GM12875 (cell line): ENCODE results near the gene RCVRN.

Experiments used
- H3K4me3 ChIP-seq: one replicate; pipeline ENCODE4 v1.5.1; 2011; ENCODE audit warnings: low read depth, low read length, control low read depth
- CTCF ChIP-seq: IDR thresholded peaks from 2 replicates; pipeline ENCODE4 v1.5.1; 2011; ENCODE audit warnings: low read depth, mild to moderate bottlenecking, control low read depth, inconsistent platforms, low read length, moderate library complexity, borderline replicate concordance; ENCODE audit not compliant: insufficient read depth

The RCVRN gene

DNA sequence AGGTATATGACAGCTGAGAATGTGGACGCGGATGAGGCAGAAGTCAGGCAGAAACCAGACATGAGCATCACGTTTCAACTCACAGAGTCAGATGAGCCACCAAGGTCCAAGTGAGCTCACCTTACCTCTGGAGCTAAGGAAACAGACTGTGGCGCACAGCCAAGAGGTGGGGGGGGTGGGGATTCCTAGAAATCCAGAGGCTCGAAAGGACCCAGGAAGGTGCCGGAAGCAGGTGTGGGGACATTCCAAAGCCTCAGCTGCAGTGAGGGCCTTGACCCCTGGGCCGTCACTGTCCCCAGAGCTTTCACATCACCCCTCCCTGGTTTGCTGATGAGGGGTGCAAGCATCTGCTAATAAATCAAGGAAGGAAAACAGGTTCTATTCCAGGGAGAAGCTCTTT lies 29.3 kb upstream of the RCVRN start:
- H3K4me3 ChIP-seq: no peak overlapping the region
- no peak for TF ChIP-seq CTCF

DNA sequence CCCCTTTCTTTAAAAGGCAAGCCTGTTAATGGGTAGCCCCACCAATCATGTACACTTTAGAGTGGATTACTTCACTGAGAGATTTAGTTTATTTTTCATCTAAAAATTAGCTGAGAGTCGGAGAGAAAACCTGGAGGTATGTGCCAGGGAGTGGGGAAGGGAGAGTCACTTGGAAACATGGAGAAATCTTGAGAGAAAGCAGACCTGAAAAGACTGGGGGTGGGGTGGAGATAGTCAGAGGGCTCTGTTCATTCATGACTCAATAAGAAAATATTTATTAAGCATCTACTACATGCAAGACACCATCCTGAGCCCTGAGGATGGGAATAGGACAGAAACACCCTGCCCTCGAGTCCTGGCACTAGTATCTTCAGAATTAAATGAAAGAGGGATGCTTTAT lies 27.4 kb upstream of the RCVRN start:
- TF ChIP-seq CTCF: no peak
- H3K4me3 ChIP-seq: no peak overlapping the region

- no peak for TF ChIP-seq CTCF
- H3K4me3 ChIP-seq: no peak overlapping the region
These were observed 26.2 kb upstream of the RCVRN start for GRCh38 chr17:9931144-9931741.

- no peak overlapping the region for H3K4me3 ChIP-seq
- no peak for TF ChIP-seq CTCF
These were observed 24.8 kb upstream of the RCVRN start for GRCh38 chr17:9929871-9930270.

- no peak overlapping the region for H3K4me3 ChIP-seq
- no peak for TF ChIP-seq CTCF
These were observed 23.7 kb upstream of the RCVRN start for GRCh38 chr17:9928601-9929333.

- no peak for TF ChIP-seq CTCF
- no peak overlapping the region for H3K4me3 ChIP-seq
These were observed 21.2 kb upstream of the RCVRN start for GRCh38 chr17:9926150-9926804.

GRCh38 chr17:9925457-9925856 lies 20.4 kb upstream of the RCVRN start:
- H3K4me3 ChIP-seq: no peak overlapping the region
- no peak for TF ChIP-seq CTCF
